ENCODE measurements around the gene MTG2. TPM values are rescaled to one million over a fixed set of nuclear protein-coding genes. Genes with fewer than 3 reads are reported as not detected.

Gene MTG2
- total RNA-seq, 2 donors from 2014 or later = 28.0 to 41.8 TPM

- H3K27ac ChIP-seq = no peak overlapping the region
Observed at GRCh38 chr20:62203378-62204030, 20.7 kb downstream of the MTG2 start.

DNA sequence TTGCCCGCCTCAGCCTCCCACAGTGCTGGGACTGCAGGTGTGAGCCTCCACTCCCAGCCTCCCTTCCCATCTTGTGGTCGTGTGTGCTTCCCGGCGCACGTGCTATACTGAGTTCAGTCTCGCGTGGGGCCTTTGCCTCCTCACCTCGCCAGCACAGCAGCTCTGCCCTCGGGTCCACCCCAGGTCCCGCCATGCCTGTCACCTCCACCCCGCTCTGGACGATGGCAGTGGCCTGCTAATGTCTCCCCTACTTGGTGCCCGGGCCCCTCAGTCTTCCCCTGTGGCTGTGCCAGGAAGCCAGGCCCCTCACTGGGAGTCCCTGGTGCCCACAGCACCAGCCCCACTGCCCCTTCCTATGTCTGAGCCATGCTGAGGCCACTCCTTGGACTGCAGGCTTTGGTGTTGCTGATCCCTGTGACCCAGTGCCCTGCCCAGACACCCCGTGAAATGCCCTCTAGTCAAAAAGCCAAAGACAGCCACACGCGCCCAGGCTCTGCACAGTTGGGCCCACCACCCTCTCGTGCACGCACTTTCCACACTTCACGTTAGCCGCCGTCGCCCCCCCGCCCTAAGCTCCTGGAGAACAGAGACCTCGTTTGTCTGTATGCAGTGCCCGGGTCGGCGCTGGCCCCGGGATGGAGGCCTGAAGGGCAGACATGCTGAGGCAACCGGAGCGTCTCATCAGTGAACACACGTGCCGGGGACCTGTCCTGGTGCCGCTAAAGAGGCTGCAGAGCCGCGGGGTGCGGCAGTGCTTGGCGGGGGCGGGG is 23.0 kb downstream of the MTG2 start:
- peaks cover 12% of the 10 kb centered on the region for H3K36me3 ChIP-seq
- no peak for ATAC-seq (ENCODE audit: insufficient number of reproducible peaks, low FRiP score, low read depth)
- no peak overlapping the region for H3K27ac ChIP-seq
- no peak for TF ChIP-seq CTCF (IDR thresholded peaks at IDR 0.05)
- H3K4me3 ChIP-seq = no peak overlapping the region
- H3K4me1 ChIP-seq (ENCODE audit: control insufficient read depth in 1 of 2, low read depth in 2 of 2) = peaks cover 0 to 4% of the 10 kb centered on the region in 2 donors
- DNase-seq (ENCODE audit: low spot score) = no peak
- no peaks in the 10 kb centered on the region for H3K9me3 ChIP-seq
- peaks cover under 1% of the 10 kb centered on the region for H3K27me3 ChIP-seq (replicated peaks; ENCODE audit: insufficient read depth)

More at GRCh38 chr20:62203378-62204030, 20.7 kb downstream of the MTG2 start:
- Histone ChIP-seq H3K4me1 (ENCODE audit: control insufficient read depth in 1 of 2, low read depth in 2 of 2) (peaks cover 0 to 4% of the 10 kb centered on the region in 2 donors), H3K4me3 (no peak overlapping the region), H3K27me3 (replicated peaks; ENCODE audit: insufficient read depth) (no peaks in the 10 kb centered on the region), H3K9me3 (no peaks in the 10 kb centered on the region), H3K36me3 (peaks cover 25% of the 10 kb centered on the region)
- no peak for ATAC-seq (ENCODE audit: insufficient number of reproducible peaks, low FRiP score, low read depth)
- no peak for TF ChIP-seq CTCF (IDR thresholded peaks at IDR 0.05)
- no peak for DNase-seq (ENCODE audit: low spot score)

- no peak for DNase-seq (ENCODE audit: low spot score)
- H3K4me3 ChIP-seq = no peak overlapping the region
- no peak overlapping the region for H3K27ac ChIP-seq
- H3K36me3 ChIP-seq = peaks cover 6% of the 10 kb centered on the region
- peaks cover 4% of the 10 kb centered on the region for H3K27me3 ChIP-seq (replicated peaks; ENCODE audit: insufficient read depth)
- H3K9me3 ChIP-seq = no peaks in the 10 kb centered on the region
- peaks cover 0 to 4% of the 10 kb centered on the region in 2 donors for H3K4me1 ChIP-seq (ENCODE audit: control insufficient read depth in 1 of 2, low read depth in 2 of 2)
- no peak for TF ChIP-seq CTCF (IDR thresholded peaks at IDR 0.05)
- no peak for ATAC-seq (ENCODE audit: insufficient number of reproducible peaks, low FRiP score, low read depth)
Observed at GRCh38 chr20:62206388-62206775, 23.6 kb downstream of the MTG2 start.

- DNase-seq (ENCODE audit: low spot score) (no peak), ATAC-seq (ENCODE audit: insufficient number of reproducible peaks, low FRiP score, low read depth) (no peak)
- H3K9me3 ChIP-seq = no peaks in the 10 kb centered on the region
- peaks cover 4% of the 10 kb centered on the region for H3K27me3 ChIP-seq (replicated peaks; ENCODE audit: insufficient read depth)
- no peak overlapping the region for H3K27ac ChIP-seq
- no peaks in the 10 kb centered on the region for H3K36me3 ChIP-seq
- H3K4me1 ChIP-seq (ENCODE audit: control insufficient read depth in 1 of 2, low read depth in 2 of 2) = peaks cover 0 to 4% of the 10 kb centered on the region in 2 donors
- no peak for TF ChIP-seq CTCF (IDR thresholded peaks at IDR 0.05)
- H3K4me3 ChIP-seq = no peak overlapping the region
Observed at GRCh38 chr20:62208061-62208794, 25.4 kb downstream of the MTG2 start.

Measured in thoracic aorta (tissue), 2 donors.